Prostate gland (tissue), 2 donors: ENCODE measurements around the gene MFGE8.

ENCODE experiments used
- CTCF ChIP-seq, 4 experiments: fragments of 200-600 bp in 2 of 4; fragments of 450-650 bp in 2 of 4; sonication (generic) in 2 of 4; IDR thresholded peaks; 1 replicate in 3 of 4; 2 replicates in 1 of 4; pipeline ENCODE4 v1.5.1; 2016 to 2019; ENCODE audit warnings: antibody characterized with exemption in 4 of 4, mild to moderate bottlenecking in 2 of 4, moderate library complexity in 2 of 4
- POLR2A ChIP-seq: fragments of 450-650 bp; IDR thresholded peaks from one replicate; pipeline ENCODE4 v1.6.1; 2016; ENCODE audit warnings: antibody characterized with exemption, mild to moderate bottlenecking
- POLR2AphosphoS5 ChIP-seq: sonication (generic); formaldehyde crosslinking; IDR thresholded peaks from one replicate; pipeline ENCODE4 v1.6.1; 2017; ENCODE audit warnings: antibody characterized with exemption

- TF ChIP-seq CTCF (IDR thresholded peaks at IDR 0.05) (no peak), POLR2AphosphoS5 (no peak), POLR2A (no peak)
Observed at GRCh38 chr15:88907111-88907510, 6.1 kb downstream of the MFGE8 start.
